ENCODE data around the gene IMPDH1.

GRCh38 chr7:128458956-128459355 lies 49.2 kb upstream of the IMPDH1 start:
- no peak for TF ChIP-seq OSR1 (CRISPR knock-in tag; IDR thresholded peaks at IDR 0.05)
- TF ChIP-seq CREB5 (CRISPR knock-in tag; IDR thresholded peaks at IDR 0.05; ENCODE audit: low read depth), result no peak
- no peak for TF ChIP-seq TSHZ2 (CRISPR knock-in tag; IDR thresholded peaks at IDR 0.05)
- TF ChIP-seq ESRRG (CRISPR knock-in tag; IDR thresholded peaks at IDR 0.05), result no peak
- TF ChIP-seq PATZ1 (CRISPR knock-in tag; IDR thresholded peaks at IDR 0.05; ENCODE audit: borderline replicate concordance), result no peak
- no peak for TF ChIP-seq GLIS3 (CRISPR knock-in tag; IDR thresholded peaks at IDR 0.05)
- no peak for TF ChIP-seq ARNTL (CRISPR knock-in tag; IDR thresholded peaks at IDR 0.05; ENCODE audit: borderline replicate concordance, low read depth)
- TF ChIP-seq ISL1 (CRISPR knock-in tag; IDR thresholded peaks at IDR 0.05), result no peak
- TF ChIP-seq RARB (CRISPR knock-in tag; IDR thresholded peaks at IDR 0.05), result no peak
- no peak for TF ChIP-seq ZFP30 (CRISPR knock-in tag; IDR thresholded peaks at IDR 0.05)
- TF ChIP-seq ZC3H10 (CRISPR knock-in tag; IDR thresholded peaks at IDR 0.05), result no peak

Measured in SK-N-SH treated with all-trans-retinoic acid at 6 μM for 48 hours (cell line).